Measurements from ENCODE around the gene AAK1.

AAK1 gene

GRCh38 chr2:69582582-69583176 lies 60.9 kb downstream of the AAK1 start:
- no peak for DNase-seq (ENCODE audit: low read depth)
- no peak overlapping the region for H3K4me3 ChIP-seq (ENCODE audit: low read depth, low read length)
- no peak for TF ChIP-seq CTCF (IDR thresholded peaks at IDR 0.05; ENCODE audit: low read depth, low read length, missing control alignments)

GRCh38 chr2:69581774-69582581 lies 61.6 kb downstream of the AAK1 start:
- no peak for DNase-seq (ENCODE audit: low read depth)
- TF ChIP-seq CTCF (IDR thresholded peaks at IDR 0.05; ENCODE audit: low read depth, low read length, missing control alignments), result no peak
- H3K4me3 ChIP-seq (ENCODE audit: low read depth, low read length), result no peak overlapping the region

GRCh38 chr2:69580486-69580885 lies 63.1 kb downstream of the AAK1 start:
- H3K4me3 ChIP-seq (ENCODE audit: low read depth, low read length), result no peak overlapping the region
- no peak for TF ChIP-seq CTCF (IDR thresholded peaks at IDR 0.05; ENCODE audit: low read depth, low read length, missing control alignments)
- no peak for DNase-seq (ENCODE audit: low read depth)

GRCh38 chr2:69579536-69579935 lies 64.0 kb downstream of the AAK1 start:
- no peak for DNase-seq (ENCODE audit: low read depth)
- no peak overlapping the region for H3K4me3 ChIP-seq (ENCODE audit: low read depth, low read length)
- TF ChIP-seq CTCF (IDR thresholded peaks at IDR 0.05; ENCODE audit: low read depth, low read length, missing control alignments), result no peak

- no peak for TF ChIP-seq CTCF (IDR thresholded peaks at IDR 0.05; ENCODE audit: low read depth, low read length, missing control alignments)
- DNase-seq (ENCODE audit: low read depth), result no peak
- H3K4me3 ChIP-seq (ENCODE audit: low read depth, low read length), result no peak overlapping the region
These were observed 65.4 kb downstream of the AAK1 start for GRCh38 chr2:69578198-69578540.

GRCh38 chr2:69577467-69578197 lies 65.9 kb downstream of the AAK1 start:
- TF ChIP-seq CTCF (IDR thresholded peaks at IDR 0.05; ENCODE audit: low read depth, low read length, missing control alignments), result no peak
- H3K4me3 ChIP-seq (ENCODE audit: low read depth, low read length), result no peak overlapping the region
- no peak for DNase-seq (ENCODE audit: low read depth)
